Activated T-cell treated with anti-CD3 and anti-CD28 coated beads, Interleukin-2, amount 50 U/mL, for 4 hours (primary cell): Measurements from ENCODE around the gene PSMB11. TPM values are rescaled to one million over a fixed set of nuclear protein-coding genes. Genes with fewer than 3 reads are reported as not detected.
"Not testable (repeated sequence)": the region's sequence is repeated elsewhere in the genome, so short reads cannot be mapped to it uniquely, and the experiment has no call there.

Experiments
- ATAC-seq, 2 donors: fragments of 200-7000 bp; cut with Tn5 transposase; one replicate each; pipeline ENCODE4 v1.10.0; 2021
- DNase-seq: peaks from one replicate; pipeline ENCODE4 v3.0.0-alpha.2; 2020
- H3K27me3 Mint-ChIP-seq: one replicate; pipeline ENCODE4 v1.8.0; 2021; ENCODE audit warnings: low read depth, mixed read lengths
- H3K36me3 Mint-ChIP-seq: one replicate; pipeline ENCODE4 v1.8.0; 2022; ENCODE audit warnings: mixed read lengths; ENCODE audit not compliant: insufficient read depth
- H3K4me1 Mint-ChIP-seq: one replicate; pipeline ENCODE4 v1.8.0; 2021; ENCODE audit warnings: low read depth, mixed read lengths
- H3K4me3 Mint-ChIP-seq: one replicate; pipeline ENCODE4 v1.8.0; 2021; ENCODE audit warnings: mild to moderate bottlenecking, moderate library complexity, mixed read lengths
- H3K9me3 Mint-ChIP-seq: one replicate; pipeline ENCODE4 v1.8.0; 2021; ENCODE audit warnings: mixed read lengths
- total RNA-seq, 3 donors: library from RNA; stranded (reverse); gene quantifications; one replicate each; pipeline ENCODE4 v1.2.1, GENCODE V29; 2021

PSMB11 gene
- total RNA-seq, 3 donors from 2014 or later = not detected

GRCh38 chr14:23006544-23007419 lies 35.2 kb upstream of the PSMB11 start:
- ATAC-seq (peak; percentile 98 to 99), DNase-seq (peak; percentile 96)
- Mint-ChIP-seq H3K4me1 (peaks cover 45% of the 10 kb centered on the region), H3K9me3 (no peaks in the 10 kb centered on the region), H3K36me3 (no peaks in the 10 kb centered on the region), H3K4me3 (peak overlapping the region; percentile 96), H3K27me3 (no peaks in the 10 kb centered on the region)

GRCh38 chr14:23008831-23009230 lies 33.2 kb upstream of the PSMB11 start:
- Mint-ChIP-seq H3K9me3 (no peaks in the 10 kb centered on the region), H3K4me3 (peak overlapping the region; percentile 93), H3K4me1 (peaks cover 45% of the 10 kb centered on the region), H3K27me3 (no peaks in the 10 kb centered on the region), H3K36me3 (no peaks in the 10 kb centered on the region)
- ATAC-seq (no peak), DNase-seq (no peak)

GRCh38 chr14:23009483-23009938 lies 32.5 kb upstream of the PSMB11 start:
- Mint-ChIP-seq H3K4me3 (peak overlapping the region; percentile 93), H3K36me3 (no peaks in the 10 kb centered on the region), H3K27me3 (no peaks in the 10 kb centered on the region), H3K9me3 (no peaks in the 10 kb centered on the region), H3K4me1 (peaks cover 45% of the 10 kb centered on the region)
- DNase-seq (no peak), ATAC-seq (no peak)

- peak within 1 kb of the TSS; percentile 93 for H3K4me3 Mint-ChIP-seq
- ATAC-seq (peak; percentile 44 to 49), DNase-seq (peak; percentile 71)
- H3K4me1 Mint-ChIP-seq = peaks cover 42% of the 10 kb centered on the region
- H3K9me3 Mint-ChIP-seq = no peaks in the 10 kb centered on the region
- no peaks in the 10 kb centered on the region for H3K27me3 Mint-ChIP-seq
- no peaks in the 10 kb centered on the region for H3K36me3 Mint-ChIP-seq
These were observed 31.9 kb upstream of the PSMB11 start, which contains the start of gene C14orf93 for GRCh38 chr14:23009939-23010726. TSS of gene C14orf93 (minus strand) at chr14:23010143. CDS start at chr14:22999023, 11,120 bp downstream.

GRCh38 chr14:23013054-23013748 lies 28.8 kb upstream of the PSMB11 start:
- no peaks in the 10 kb centered on the region for H3K27me3 Mint-ChIP-seq
- ATAC-seq = no peak
- no peak overlapping the region for H3K4me3 Mint-ChIP-seq
- no peak for DNase-seq
- H3K4me1 Mint-ChIP-seq = peaks cover 25% of the 10 kb centered on the region
- no peaks in the 10 kb centered on the region for H3K36me3 Mint-ChIP-seq
- no peaks in the 10 kb centered on the region for H3K9me3 Mint-ChIP-seq

- H3K36me3 Mint-ChIP-seq, H3K4me3 Mint-ChIP-seq, H3K27me3 Mint-ChIP-seq, DNase-seq, ATAC-seq, H3K9me3 Mint-ChIP-seq: not testable (repeated sequence)
- peaks cover 21% of the 10 kb centered on the region for H3K4me1 Mint-ChIP-seq
These were observed 28.3 kb upstream of the PSMB11 start for GRCh38 chr14:23013749-23014054.

GRCh38 chr14:23015618-23016017 lies 26.4 kb upstream of the PSMB11 start:
- no peak for ATAC-seq
- no peak for DNase-seq
- no peaks in the 10 kb centered on the region for H3K27me3 Mint-ChIP-seq
- H3K36me3 Mint-ChIP-seq = no peaks in the 10 kb centered on the region
- H3K4me3 Mint-ChIP-seq = peak overlapping the region; percentile 36
- H3K4me1 Mint-ChIP-seq = peaks cover 8% of the 10 kb centered on the region
- no peaks in the 10 kb centered on the region for H3K9me3 Mint-ChIP-seq

GRCh38 chr14:23017091-23017490 lies 24.9 kb upstream of the PSMB11 start:
- Mint-ChIP-seq H3K36me3 (no peaks in the 10 kb centered on the region), H3K9me3 (no peaks in the 10 kb centered on the region), H3K27me3 (no peaks in the 10 kb centered on the region), H3K4me1 (peaks cover 14% of the 10 kb centered on the region), H3K4me3 (no peak overlapping the region)
- no peak for ATAC-seq
- no peak for DNase-seq

- Mint-ChIP-seq H3K4me3 (no peak overlapping the region), H3K36me3 (no peaks in the 10 kb centered on the region), H3K9me3 (no peaks in the 10 kb centered on the region), H3K4me1 (peaks cover 19% of the 10 kb centered on the region), H3K27me3 (no peaks in the 10 kb centered on the region)
- ATAC-seq (no peak), DNase-seq (no peak)
These were observed 23.9 kb upstream of the PSMB11 start for GRCh38 chr14:23018107-23018506.

GRCh38 chr14:23020143-23021128 lies 21.6 kb upstream of the PSMB11 start:
- Mint-ChIP-seq H3K36me3 (peaks cover 14% of the 10 kb centered on the region), H3K4me3 (peak overlapping the region; percentile 51), H3K27me3 (no peaks in the 10 kb centered on the region), H3K4me1 (peaks cover 38% of the 10 kb centered on the region), H3K9me3 (no peaks in the 10 kb centered on the region)
- ATAC-seq (peak; percentile 59 to 68), DNase-seq (no peak)

GRCh38 chr14:23021434-23021833 lies 20.6 kb upstream of the PSMB11 start:
- no peaks in the 10 kb centered on the region for H3K9me3 Mint-ChIP-seq
- ATAC-seq (no peak), DNase-seq (no peak)
- H3K4me1 Mint-ChIP-seq = peaks cover 43% of the 10 kb centered on the region
- peak overlapping the region; percentile 51 for H3K4me3 Mint-ChIP-seq
- no peaks in the 10 kb centered on the region for H3K27me3 Mint-ChIP-seq
- peaks cover 22% of the 10 kb centered on the region for H3K36me3 Mint-ChIP-seq

- Mint-ChIP-seq H3K4me1 (peaks cover 43% of the 10 kb centered on the region), H3K9me3 (no peaks in the 10 kb centered on the region), H3K27me3 (no peaks in the 10 kb centered on the region), H3K36me3 (peaks cover 22% of the 10 kb centered on the region), H3K4me3 (no peak overlapping the region)
- DNase-seq (no peak), ATAC-seq (no peak)
These were observed 20.0 kb upstream of the PSMB11 start for GRCh38 chr14:23021889-23022442.
